Stimulated activated naive B cell treated with anti-CD40 and anti-IgM and Interleukin-4, amounts not matched to agents 10 μg/mL and 1 μg/mL and 100 μg/mL, for 72 hours (primary cell): ENCODE measurements around the gene TSTD1.
A peak's percentile ranks its signal among the peaks of the same experiment; 100 is the strongest.
"Not testable (repeated sequence)": the region's sequence is repeated elsewhere in the genome, so short reads cannot be mapped to it uniquely, and the experiment has no call there.

Experiments used
- ATAC-seq, 2 donors: fragments of 150-1000 bp; cut with Tn5 transposase; replicated peaks; 2 replicates each; pipeline ENCODE4 v1.10.0; 2021; ENCODE audit warnings: moderate library complexity in 1 of 2
- DNase-seq: peaks from one replicate; pipeline ENCODE4 v3.0.0; 2021
- H3K27ac Mint-ChIP-seq: one replicate; pipeline ENCODE4 v1.8.0; 2022; ENCODE audit warnings: mild to moderate bottlenecking, mixed read lengths
- H3K27me3 Mint-ChIP-seq, 2 donors: one replicate each; pipeline ENCODE4 v1.8.0; 2022; ENCODE audit warnings: mixed read lengths in 2 of 2
- H3K36me3 Mint-ChIP-seq, 2 donors: one replicate each; pipeline ENCODE4 v1.8.0; 2022; ENCODE audit warnings: mixed read lengths in 2 of 2, mild to moderate bottlenecking in 1 of 2
- H3K4me1 Mint-ChIP-seq, 2 donors: one replicate each; pipeline ENCODE4 v1.8.0; 2022; ENCODE audit warnings: mixed read lengths in 2 of 2, mild to moderate bottlenecking in 1 of 2
- H3K4me3 Mint-ChIP-seq, 2 donors: one replicate each; pipeline ENCODE4 v1.8.0; 2022; ENCODE audit warnings: mild to moderate bottlenecking in 2 of 2, mixed read lengths in 2 of 2, moderate library complexity in 1 of 2
- H3K9me3 Mint-ChIP-seq, 2 donors: one replicate each; pipeline ENCODE4 v1.8.0; 2022; ENCODE audit warnings: mixed read lengths in 2 of 2, mild to moderate bottlenecking in 1 of 2

The TSTD1 gene

DNA sequence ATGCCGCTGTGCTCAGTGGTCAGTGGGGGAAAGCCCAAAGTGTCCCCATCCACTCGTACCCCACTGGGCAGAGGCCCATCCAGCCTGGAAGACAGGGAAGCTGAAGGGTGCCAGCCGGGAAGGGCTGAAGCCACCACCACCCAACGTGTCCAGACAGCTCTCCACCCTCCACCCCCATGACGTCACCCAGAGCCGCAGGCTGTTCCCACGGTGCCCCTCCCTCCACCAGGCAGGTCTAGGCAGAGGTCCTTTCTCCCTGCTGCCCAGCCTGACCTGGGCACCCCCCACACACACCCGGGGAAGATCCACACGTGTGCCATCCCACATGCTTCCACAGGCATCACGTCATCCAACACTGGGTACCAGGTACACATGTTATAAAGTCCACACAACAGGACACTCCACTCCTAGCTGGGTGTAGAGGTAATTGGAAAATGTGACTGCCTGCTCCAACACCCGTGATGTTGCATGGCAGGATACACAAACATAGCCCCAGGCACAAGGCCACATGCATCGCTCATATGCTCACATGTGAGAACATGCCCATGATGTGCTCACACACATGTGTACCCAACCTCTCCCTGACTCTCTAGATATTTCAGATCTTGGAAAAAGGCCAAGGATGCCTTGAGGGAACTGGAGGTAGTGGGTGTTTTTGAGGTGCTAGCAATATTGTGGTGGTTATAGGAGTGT is 36.1 kb upstream of the TSTD1 start:
- no peak for DNase-seq
- Mint-ChIP-seq H3K27me3 (no peaks in the 10 kb centered on the region), H3K27ac (peak overlapping the region; percentile 42)

DNA sequence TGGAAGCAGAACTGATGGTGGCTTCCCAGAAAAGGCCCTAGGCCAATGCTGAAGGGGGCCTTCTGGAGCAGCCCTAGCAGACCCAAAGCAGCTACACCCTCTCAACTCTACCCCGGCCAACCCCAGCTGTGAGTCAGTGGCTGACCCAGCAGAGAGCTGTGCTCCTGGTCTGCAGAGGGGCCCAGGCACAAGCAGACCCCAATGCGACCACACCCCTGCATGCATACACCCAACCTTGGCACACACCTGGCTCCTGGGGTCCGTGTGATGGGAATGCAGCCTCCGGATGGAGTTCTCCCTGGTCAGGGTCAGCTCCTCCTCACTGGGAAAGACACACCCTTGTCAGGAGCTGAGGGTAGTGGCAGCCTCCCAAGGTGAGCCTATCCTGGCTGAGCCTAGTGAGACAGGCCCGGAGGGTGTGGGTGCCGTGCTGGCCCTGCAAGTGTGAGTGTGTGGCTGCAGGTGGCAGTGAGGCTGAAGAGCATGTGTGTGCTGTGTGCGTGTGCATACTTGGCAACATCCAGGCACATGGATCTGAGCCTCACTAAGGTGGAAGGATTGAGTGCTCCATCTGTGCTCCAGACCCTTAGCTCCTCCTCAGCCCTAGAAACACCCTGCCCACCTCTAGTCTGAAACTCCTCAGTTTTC is 34.8 kb upstream of the TSTD1 start:
- H3K9me3 Mint-ChIP-seq = no peaks in the 10 kb centered on the region
- no peak overlapping the region for H3K27ac Mint-ChIP-seq
- peaks cover 13 to 24% of the 10 kb centered on the region in 2 donors for H3K4me1 Mint-ChIP-seq
- H3K36me3 Mint-ChIP-seq = peaks cover 9% of the 10 kb centered on the region in 2 donors
- ATAC-seq (no peak), DNase-seq (no peak)
- no peaks in the 10 kb centered on the region for H3K27me3 Mint-ChIP-seq
- no peak overlapping the region for H3K4me3 Mint-ChIP-seq

More for the DNA sequence above, 36.1 kb upstream of the TSTD1 start:
- no peaks in the 10 kb centered on the region for H3K9me3 Mint-ChIP-seq
- no peak for ATAC-seq
- no peaks in the 10 kb centered on the region for H3K36me3 Mint-ChIP-seq
- H3K4me3 Mint-ChIP-seq = no peak overlapping the region
- peaks cover 13 to 23% of the 10 kb centered on the region in 2 donors for H3K4me1 Mint-ChIP-seq

DNA sequence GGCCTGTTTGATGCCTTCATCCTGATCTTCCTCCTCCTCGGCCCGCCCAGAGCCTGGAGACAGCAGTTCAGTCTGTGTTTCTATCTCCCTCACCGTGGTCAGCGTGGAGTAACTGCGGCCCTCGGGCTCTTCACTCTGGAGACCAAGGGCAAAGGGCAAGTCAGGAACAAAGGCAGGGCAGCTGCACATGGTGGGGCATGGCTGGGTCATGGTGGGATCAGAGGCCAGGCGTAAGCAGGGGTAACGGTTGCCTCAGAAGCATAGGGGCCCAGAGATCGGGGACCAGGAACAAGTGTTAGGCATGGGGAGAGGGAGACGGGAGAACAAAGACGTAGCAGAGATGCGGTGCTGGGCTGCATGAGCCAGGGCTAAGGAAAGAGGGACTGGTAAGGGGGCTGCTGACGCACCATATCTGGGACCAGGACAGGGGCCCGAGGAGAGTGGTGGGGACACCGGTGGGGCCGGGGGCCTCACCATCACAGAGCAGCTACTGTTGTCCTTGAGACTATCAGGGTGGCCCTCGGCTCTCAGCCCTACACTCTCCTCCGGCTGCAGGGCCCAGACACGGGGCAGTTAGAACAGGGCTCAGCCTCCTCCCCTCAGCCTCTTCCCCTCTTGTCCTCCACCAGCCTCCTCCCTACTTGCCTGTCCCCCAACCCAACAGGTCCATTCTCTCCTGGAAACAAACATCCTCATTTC is 34.1 kb upstream of the TSTD1 start:
- Mint-ChIP-seq H3K9me3 (no peaks in the 10 kb centered on the region), H3K4me3 (no peak overlapping the region), H3K36me3 (peaks cover 12 to 15% of the 10 kb centered on the region in 2 donors), H3K27me3 (no peaks in the 10 kb centered on the region), H3K4me1 (peaks cover 17 to 31% of the 10 kb centered on the region in 2 donors), H3K27ac (peak overlapping the region; percentile 11)
- ATAC-seq (no peak), DNase-seq (no peak)

DNA sequence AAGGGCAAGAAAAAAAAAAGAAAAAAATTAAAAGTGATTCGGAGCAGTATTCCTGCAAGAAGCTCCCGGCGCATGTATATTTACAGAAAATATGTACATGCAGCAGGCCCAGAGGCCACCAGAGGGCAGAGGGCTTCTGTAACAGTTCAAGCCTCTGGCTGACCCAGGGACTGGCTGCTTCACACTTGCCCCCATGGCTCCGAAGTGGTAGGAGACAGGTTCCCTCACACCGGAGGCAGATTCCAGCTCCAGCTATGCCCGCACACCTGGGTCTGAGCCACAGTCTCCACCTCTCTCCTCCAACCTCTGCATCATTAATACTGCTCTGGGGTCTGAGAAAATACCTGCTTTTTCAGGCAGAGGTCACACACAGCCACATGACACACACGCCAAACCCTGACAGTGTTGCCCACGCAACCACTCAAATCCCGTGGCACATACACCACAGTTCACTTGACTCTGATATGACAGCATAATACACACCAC is 33.2 kb upstream of the TSTD1 start:
- peak overlapping the region; percentile 42 for H3K27ac Mint-ChIP-seq
- peak; percentile 36 for DNase-seq
- H3K4me3 Mint-ChIP-seq = no peak overlapping the region

DNA sequence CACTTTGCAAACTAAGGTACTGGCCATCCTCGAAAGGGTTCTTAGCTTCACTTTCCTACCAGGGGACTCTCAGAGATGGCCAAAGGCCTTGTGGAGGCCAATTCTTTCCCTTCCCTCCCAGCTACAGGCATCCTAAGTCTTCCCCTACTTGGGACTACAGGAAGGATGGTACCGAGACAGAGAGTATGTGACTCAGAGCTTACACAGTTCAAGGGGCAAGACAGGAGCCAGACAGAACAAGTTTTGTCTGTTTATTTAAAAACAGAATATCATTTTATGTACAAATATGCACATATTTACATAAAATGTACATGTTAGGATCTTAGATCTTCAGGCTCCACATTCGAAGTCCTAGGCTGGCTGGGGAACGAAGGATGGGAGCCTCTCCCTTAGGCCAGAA is 32.0 kb upstream of the TSTD1 start:
- H3K27me3 Mint-ChIP-seq = no peaks in the 10 kb centered on the region
- H3K4me3 Mint-ChIP-seq = no peak overlapping the region
- H3K4me1 Mint-ChIP-seq = peaks cover 30 to 53% of the 10 kb centered on the region in 2 donors
- H3K9me3 Mint-ChIP-seq = no peaks in the 10 kb centered on the region
- DNase-seq (no peak), ATAC-seq (no peak)
- H3K36me3 Mint-ChIP-seq = peaks cover 26 to 34% of the 10 kb centered on the region in 2 donors
- no peak overlapping the region for H3K27ac Mint-ChIP-seq

More for the DNA sequence above, 33.2 kb upstream of the TSTD1 start:
- Mint-ChIP-seq H3K36me3 (peaks cover 21 to 25% of the 10 kb centered on the region in 2 donors), H3K9me3 (no peaks in the 10 kb centered on the region), H3K27me3 (no peaks in the 10 kb centered on the region), H3K4me1 (peaks cover 24 to 41% of the 10 kb centered on the region in 2 donors)
- peak in 1 of 2 donors; percentile 15 for ATAC-seq

DNA sequence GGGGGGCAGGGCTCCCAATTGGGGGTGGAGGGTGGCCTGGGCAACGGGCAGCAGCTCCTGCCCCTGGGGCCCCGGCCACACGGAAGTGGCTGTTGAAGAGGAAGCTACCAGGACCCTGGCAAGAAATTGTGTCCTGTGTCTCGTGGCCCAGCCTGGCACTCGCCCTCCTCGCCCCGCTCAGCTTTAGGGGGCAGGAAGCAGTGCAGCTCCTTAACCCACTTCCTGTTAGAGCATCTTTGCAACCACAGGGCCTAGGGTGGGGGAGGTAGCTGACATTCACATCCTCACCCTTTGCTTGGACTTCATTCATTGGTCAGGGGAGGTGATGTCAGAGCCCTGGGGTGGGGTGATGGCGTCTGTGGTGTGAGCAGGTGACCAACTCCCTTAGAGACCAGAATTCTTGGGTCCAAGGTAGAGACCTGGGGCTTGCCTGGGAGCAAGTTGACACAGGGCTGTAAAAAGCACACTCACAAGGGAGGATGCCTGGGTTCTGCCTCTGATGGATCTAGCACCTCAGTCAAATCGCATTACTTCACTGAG is 31.0 kb upstream of the TSTD1 start, which contains the start of gene ARHGAP30:
Gene ARHGAP30 (minus strand): TSS at position 161 of the 540 bp plus-strand sequence. CDS start 267 bp downstream, outside the sequence.
- DNase-seq (peak; percentile 87), ATAC-seq (peak; percentile 89 to 90)
- H3K4me3 Mint-ChIP-seq = peak within 1 kb of the TSS; percentile 90 to 97
- peaks cover 30 to 58% of the 10 kb centered on the region in 2 donors for H3K4me1 Mint-ChIP-seq
- no peaks in the 10 kb centered on the region for H3K27me3 Mint-ChIP-seq
- no peaks in the 10 kb centered on the region for H3K9me3 Mint-ChIP-seq
- peaks cover 28 to 34% of the 10 kb centered on the region in 2 donors for H3K36me3 Mint-ChIP-seq
- H3K27ac Mint-ChIP-seq = peak within 1 kb of the TSS; percentile 94

DNA sequence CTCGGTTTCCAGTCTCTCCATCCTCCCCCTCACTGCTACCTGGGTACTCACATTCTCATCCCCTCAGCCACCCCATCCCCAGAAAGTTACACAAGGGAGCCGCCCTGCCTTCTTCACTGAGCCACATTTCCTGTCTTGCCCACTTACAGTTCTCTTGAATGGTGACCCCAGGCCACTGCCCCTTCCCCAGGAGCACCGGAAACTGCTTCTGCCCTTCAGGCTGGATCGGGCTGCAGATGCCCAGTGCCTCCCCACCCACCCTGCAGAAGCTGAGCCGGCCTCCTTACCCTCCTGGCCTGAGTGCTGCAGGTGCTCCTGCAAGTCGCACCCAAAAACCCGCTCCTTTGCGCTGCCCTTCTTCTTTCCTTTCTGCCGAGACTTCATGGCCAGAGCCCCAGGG is 30.5 kb upstream of the TSTD1 start:
- ATAC-seq (peak in 1 of 2 donors; percentile 0), DNase-seq (no peak)
- peaks cover 33 to 64% of the 10 kb centered on the region in 2 donors for H3K4me1 Mint-ChIP-seq
- no peaks in the 10 kb centered on the region for H3K9me3 Mint-ChIP-seq
- H3K4me3 Mint-ChIP-seq = peak overlapping the region; percentile 90 to 97
- H3K27ac Mint-ChIP-seq = peak overlapping the region; percentile 94
- H3K27me3 Mint-ChIP-seq = no peaks in the 10 kb centered on the region
- peaks cover 33 to 39% of the 10 kb centered on the region in 2 donors for H3K36me3 Mint-ChIP-seq

DNA sequence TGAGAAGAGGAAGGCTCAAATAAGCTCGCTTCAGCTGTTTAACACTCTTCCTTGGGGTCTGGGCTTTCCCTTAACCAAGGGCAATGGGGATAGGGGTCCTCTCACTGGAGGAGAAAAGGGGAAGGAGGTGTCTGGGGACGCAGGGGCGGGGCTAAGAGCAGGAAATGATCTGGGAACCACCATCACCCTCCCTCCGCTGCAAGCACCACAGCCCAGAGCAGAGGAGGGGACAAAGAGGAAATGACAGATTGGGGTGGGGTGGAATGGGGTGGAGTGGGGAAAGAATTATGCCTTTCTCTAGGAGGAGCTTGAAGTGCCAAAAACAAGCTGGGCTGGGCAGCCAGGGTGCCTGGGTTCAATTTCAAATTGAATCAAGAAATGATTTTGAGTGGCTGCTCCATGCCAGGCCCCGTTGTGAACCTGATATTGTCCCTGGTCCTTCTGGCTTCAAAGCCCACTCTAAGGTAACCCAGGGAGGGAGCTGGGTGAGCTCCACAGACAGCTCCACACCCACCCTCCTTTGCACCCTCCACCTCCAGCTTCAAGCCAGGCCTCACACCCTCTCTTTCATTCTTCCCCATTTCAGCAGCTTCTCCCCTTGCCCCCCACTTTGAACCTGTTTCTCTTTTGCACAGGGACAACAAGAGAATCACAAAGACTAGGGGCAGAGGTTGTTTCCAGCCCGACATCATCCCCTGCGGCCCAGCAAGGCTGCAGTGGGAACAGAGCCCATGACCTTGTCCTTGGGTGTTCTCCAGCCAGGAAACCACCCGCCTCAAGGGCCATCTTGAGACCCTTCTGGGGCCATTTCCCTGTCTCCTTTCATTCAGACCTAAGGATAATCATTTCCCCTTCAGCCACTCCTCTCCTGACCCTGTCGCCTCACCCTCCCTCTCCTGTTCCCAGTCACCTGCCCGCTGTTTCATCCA is 29.8 kb upstream of the TSTD1 start:
- Mint-ChIP-seq H3K27me3 (no peaks in the 10 kb centered on the region), H3K4me1 (peaks cover 37 to 71% of the 10 kb centered on the region in 2 donors), H3K36me3 (peaks cover 36 to 44% of the 10 kb centered on the region in 2 donors), H3K9me3 (no peaks in the 10 kb centered on the region), H3K27ac (peak overlapping the region; percentile 94), H3K4me3 (peak overlapping the region; percentile 90 to 97)
- ATAC-seq = peak; percentile 70 to 71
- peak; percentile 78 for DNase-seq

DNA sequence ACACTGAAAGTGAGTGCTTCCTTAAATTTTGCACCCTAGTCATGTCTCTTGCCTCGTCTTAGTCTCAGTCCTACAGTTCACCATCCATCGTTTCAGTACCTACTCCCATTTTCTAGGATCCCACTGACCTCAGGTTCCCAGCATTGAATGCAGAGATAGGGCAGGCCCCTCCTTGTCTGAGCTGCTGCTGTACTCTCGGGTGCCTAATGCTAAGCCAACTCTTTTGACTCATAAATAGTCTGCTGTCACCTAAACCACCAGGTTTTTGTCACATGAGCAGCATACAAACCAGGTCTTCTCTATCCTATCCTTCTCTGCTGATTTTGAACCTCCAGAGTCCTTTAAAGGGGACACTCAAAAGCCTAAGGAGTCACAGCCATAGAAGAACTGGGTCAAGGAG is 27.9 kb upstream of the TSTD1 start:
- DNase-seq (no peak), ATAC-seq (no peak)
- H3K4me3 Mint-ChIP-seq = peak overlapping the region; percentile 90 to 97
- H3K36me3 Mint-ChIP-seq = peaks cover 47 to 57% of the 10 kb centered on the region in 2 donors
- peak overlapping the region; percentile 87 for H3K27ac Mint-ChIP-seq
- no peaks in the 10 kb centered on the region for H3K9me3 Mint-ChIP-seq
- H3K4me1 Mint-ChIP-seq = peaks cover 39 to 83% of the 10 kb centered on the region in 2 donors
- H3K27me3 Mint-ChIP-seq = no peaks in the 10 kb centered on the region

DNA sequence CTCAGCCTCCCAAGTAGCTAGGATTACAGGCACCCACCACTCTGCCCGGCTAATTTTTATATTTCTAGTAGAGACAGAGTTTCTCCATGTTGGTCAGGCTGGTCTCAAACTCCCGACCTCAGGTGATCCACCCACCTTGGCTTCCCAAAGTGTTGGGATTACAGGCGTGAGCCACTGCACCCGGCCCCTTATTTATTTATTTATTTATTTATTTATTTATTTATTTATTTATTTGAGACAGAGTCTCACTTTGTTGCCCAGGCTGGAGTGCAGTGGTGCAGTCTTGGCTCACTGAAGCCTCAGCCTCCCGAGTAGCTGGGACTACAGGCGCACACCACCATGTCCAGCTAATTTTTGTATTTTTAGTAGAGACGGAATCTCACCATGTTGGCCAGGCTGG is 26.9 kb upstream of the TSTD1 start:
- H3K27me3 Mint-ChIP-seq, H3K4me3 Mint-ChIP-seq, H3K27ac Mint-ChIP-seq, DNase-seq, ATAC-seq, H3K9me3 Mint-ChIP-seq: not testable (repeated sequence)
- Mint-ChIP-seq H3K4me1 (peaks cover 36 to 80% of the 10 kb centered on the region in 2 donors), H3K36me3 (peaks cover 51 to 60% of the 10 kb centered on the region in 2 donors)

DNA sequence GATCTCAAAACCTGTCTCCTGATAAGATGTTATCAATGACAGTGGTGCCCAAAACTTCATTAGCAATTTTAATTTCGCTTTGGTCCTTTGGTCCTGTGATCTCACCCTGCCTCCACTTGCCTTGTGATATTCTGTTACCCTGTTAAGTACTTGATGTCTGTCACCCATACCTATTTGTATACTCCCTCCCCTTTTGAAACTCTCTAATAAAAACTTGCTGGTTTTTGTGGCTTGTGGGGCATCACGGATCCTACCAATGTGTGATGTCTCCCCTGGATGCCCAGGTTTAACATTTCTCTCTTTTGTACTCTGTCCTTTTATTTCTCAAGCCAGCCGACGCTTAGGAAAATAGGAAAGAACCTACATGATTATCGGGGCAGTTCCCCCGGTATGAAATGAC is 25.2 kb upstream of the TSTD1 start:
- not testable (repeated sequence) for H3K4me3 Mint-ChIP-seq, H3K9me3 Mint-ChIP-seq, H3K27me3 Mint-ChIP-seq, ATAC-seq, DNase-seq
- Mint-ChIP-seq H3K4me1 (peaks cover 44 to 87% of the 10 kb centered on the region in 2 donors), H3K36me3 (peaks cover 55 to 69% of the 10 kb centered on the region in 2 donors), H3K27ac (peak overlapping the region; percentile 52)

DNA sequence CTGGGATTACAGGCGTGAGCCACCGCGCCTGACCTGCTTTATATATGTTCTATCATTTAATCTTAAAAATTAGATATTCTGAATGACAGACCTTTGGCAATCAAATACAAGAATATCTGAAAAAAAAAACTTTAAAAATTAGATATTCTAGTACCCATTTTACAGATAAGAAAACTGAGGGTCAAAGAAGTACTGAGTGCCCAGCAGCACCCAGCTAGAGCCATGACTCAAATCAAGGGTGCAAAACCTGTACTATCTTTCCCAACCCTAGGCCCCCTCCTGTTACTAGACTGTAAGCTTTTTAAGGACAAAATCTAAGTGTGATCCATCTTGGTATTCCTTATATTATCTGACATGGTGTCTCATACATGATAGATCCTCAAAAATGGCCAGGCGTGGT is 22.7 kb upstream of the TSTD1 start:
- ATAC-seq (no peak), DNase-seq (no peak)
- H3K27me3 Mint-ChIP-seq = no peaks in the 10 kb centered on the region
- peaks cover 29 to 69% of the 10 kb centered on the region in 2 donors for H3K4me1 Mint-ChIP-seq
- H3K9me3 Mint-ChIP-seq = no peaks in the 10 kb centered on the region
- no peak overlapping the region for H3K4me3 Mint-ChIP-seq
- H3K36me3 Mint-ChIP-seq = peaks cover 46 to 55% of the 10 kb centered on the region in 2 donors
- no peak overlapping the region for H3K27ac Mint-ChIP-seq

DNA sequence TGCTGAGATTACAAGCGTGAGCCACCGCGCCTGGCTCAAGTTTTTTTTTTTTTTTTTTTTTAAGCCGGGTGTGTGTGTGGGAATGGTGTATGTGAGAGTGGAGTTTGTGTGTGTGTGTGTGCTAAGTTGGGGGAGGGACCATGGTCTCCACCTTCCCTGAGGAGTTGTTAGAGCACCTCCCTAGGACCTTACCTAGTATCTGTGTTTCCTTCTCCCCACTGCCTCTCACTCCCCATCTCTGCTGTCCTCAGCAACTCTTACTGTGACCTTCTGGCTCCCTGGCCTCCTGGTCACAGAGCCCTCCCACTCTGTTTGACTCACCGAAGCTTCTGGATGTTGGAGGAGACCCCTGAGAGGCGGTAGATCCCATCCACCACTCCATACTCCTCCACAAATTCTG is 20.5 kb upstream of the TSTD1 start:
- no peak overlapping the region for H3K4me3 Mint-ChIP-seq

More for the DNA sequence above, 20.5 kb upstream of the TSTD1 start:
- peaks cover 45 to 53% of the 10 kb centered on the region in 2 donors for H3K36me3 Mint-ChIP-seq
- no peaks in the 10 kb centered on the region for H3K27me3 Mint-ChIP-seq
- DNase-seq (no peak), ATAC-seq (no peak)
- H3K4me1 Mint-ChIP-seq = peaks cover 23 to 52% of the 10 kb centered on the region in 2 donors
- no peaks in the 10 kb centered on the region for H3K9me3 Mint-ChIP-seq
- peak overlapping the region; percentile 88 for H3K27ac Mint-ChIP-seq
